ENCODE data around the gene AKT1. TPM values are rescaled to one million over a fixed set of nuclear protein-coding genes. Genes with fewer than 3 reads are reported as not detected.

Gene AKT1
- total and polyA plus RNA-seq, 2 of the 4 experiments (the other 2 are of a cell fraction), result 193 to 221 TPM

GRCh38 chr14:104746071-104746545, 49.4 kb downstream of the AKT1 start:
- peak overlapping the region; percentile 55 for H2AFZ ChIP-seq (replicated peaks; ENCODE audit: low read length, poor library complexity)
- H2AK9ac ChIP-seq (replicated peaks; ENCODE audit: low read depth, low read length, poor library complexity), result peak overlapping the region; percentile 23
- peaks cover 34% of the 10 kb centered on the region for H3K4me1 ChIP-seq (ENCODE audit: control insufficient read depth, insufficient read depth, low read length)
- no peak for TF ChIP-seq NFE2L2 (IDR thresholded peaks at IDR 0.05; ENCODE audit: low read depth, low read length)
- TF ChIP-seq MAFK (IDR thresholded peaks at IDR 0.05; ENCODE audit: low read depth, low read length), result no peak
- TF ChIP-seq, protein P1, sequence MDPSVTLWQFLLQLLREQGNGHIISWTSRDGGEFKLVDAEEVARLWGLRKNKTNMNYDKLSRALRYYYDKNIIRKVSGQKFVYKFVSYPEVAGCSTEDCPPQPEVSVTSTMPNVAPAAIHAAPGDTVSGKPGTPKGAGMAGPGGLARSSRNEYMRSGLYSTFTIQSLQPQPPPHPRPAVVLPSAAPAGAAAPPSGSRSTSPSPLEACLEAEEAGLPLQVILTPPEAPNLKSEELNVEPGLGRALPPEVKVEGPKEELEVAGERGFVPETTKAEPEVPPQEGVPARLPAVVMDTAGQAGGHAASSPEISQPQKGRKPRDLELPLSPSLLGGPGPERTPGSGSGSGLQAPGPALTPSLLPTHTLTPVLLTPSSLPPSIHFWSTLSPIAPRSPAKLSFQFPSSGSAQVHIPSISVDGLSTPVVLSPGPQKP (IDR thresholded peaks at IDR 0.05; ENCODE audit: borderline replicate concordance, low read depth, low read length), result no peak
- no peak for TF ChIP-seq MXI1 (IDR thresholded peaks at IDR 0.05; ENCODE audit: borderline replicate concordance, low read depth, low read length)
- no peak for TF ChIP-seq FOS (IDR thresholded peaks at IDR 0.05; ENCODE audit: low read depth, low read length)
- TF ChIP-seq RCOR1 (IDR thresholded peaks at IDR 0.05; ENCODE audit: insufficient replicate concordance, low read length), result no peak
- TF ChIP-seq, protein P2, sequence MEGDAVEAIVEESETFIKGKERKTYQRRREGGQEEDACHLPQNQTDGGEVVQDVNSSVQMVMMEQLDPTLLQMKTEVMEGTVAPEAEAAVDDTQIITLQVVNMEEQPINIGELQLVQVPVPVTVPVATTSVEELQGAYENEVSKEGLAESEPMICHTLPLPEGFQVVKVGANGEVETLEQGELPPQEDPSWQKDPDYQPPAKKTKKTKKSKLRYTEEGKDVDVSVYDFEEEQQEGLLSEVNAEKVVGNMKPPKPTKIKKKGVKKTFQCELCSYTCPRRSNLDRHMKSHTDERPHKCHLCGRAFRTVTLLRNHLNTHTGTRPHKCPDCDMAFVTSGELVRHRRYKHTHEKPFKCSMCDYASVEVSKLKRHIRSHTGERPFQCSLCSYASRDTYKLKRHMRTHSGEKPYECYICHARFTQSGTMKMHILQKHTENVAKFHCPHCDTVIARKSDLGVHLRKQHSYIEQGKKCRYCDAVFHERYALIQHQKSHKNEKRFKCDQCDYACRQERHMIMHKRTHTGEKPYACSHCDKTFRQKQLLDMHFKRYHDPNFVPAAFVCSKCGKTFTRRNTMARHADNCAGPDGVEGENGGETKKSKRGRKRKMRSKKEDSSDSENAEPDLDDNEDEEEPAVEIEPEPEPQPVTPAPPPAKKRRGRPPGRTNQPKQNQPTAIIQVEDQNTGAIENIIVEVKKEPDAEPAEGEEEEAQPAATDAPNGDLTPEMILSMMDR (conservative IDR thresholded peaks at IDR 0.05; ENCODE audit: low read depth, low read length), result no peak
- no peak for TF ChIP-seq RFX5 (IDR thresholded peaks at IDR 0.05; ENCODE audit: low read depth, low read length)
- TF ChIP-seq USF2 (IDR thresholded peaks at IDR 0.05; ENCODE audit: low read depth, low read length), result no peak; the same call in 1 of the 2 replicates
- no peak for TF ChIP-seq RAD21 (IDR thresholded peaks at IDR 0.05; ENCODE audit: low read length)
- no peak for TF ChIP-seq POLR2A (IDR thresholded peaks at IDR 0.05; ENCODE audit: low read depth, low read length)
- TF ChIP-seq CHD1 (IDR thresholded peaks at IDR 0.05; ENCODE audit: low read depth, low read length), result no peak
- TF ChIP-seq SMC3 (IDR thresholded peaks at IDR 0.05; ENCODE audit: low read depth, low read length), result no peak
- TF ChIP-seq CEBPB (IDR thresholded peaks at IDR 0.05; ENCODE audit: low read depth, low read length), result no peak
- no peak for TF ChIP-seq BHLHE40 (IDR thresholded peaks at IDR 0.05; ENCODE audit: low read depth, low read length)
- no peak for TF ChIP-seq MAZ (IDR thresholded peaks at IDR 0.05; ENCODE audit: borderline replicate concordance, low read depth, low read length)
- no peaks in the 10 kb centered on the region for H4K20me1 ChIP-seq (ENCODE audit: insufficient read depth, low read length)
- H2BK5ac ChIP-seq (ENCODE audit: low read depth, low read length, poor library complexity, severe bottlenecking), result peak overlapping the region; percentile 67
- H2BK20ac ChIP-seq (ENCODE audit: low read depth, low read length), result no peak overlapping the region
- peak overlapping the region; percentile 42; the same call in 1 of the 2 replicates for H2BK120ac ChIP-seq (ENCODE audit: low read depth, low read length)
- no peaks in the 10 kb centered on the region for H3K27me3 ChIP-seq (ENCODE audit: control insufficient read depth, insufficient read depth, low read length)
- H3K4ac ChIP-seq (ENCODE audit: low read depth, low read length), result peak overlapping the region; percentile 15
- no peak for ATAC-seq (ENCODE audit: low read depth)
- ChIA-PET POLR2A (ENCODE audit: unreplicated experiment) (no interaction called here), CTCF (no interaction called here)
- peak overlapping the region; percentile 29; the same call in 1 of the 2 replicates for H4K91ac ChIP-seq (ENCODE audit: insufficient read depth, low read depth, low read length)
- peak overlapping the region; percentile 53; the same call in 1 of the 2 replicates for H3K23ac ChIP-seq (ENCODE audit: low read depth, low read length)
- H2AK5ac ChIP-seq (ENCODE audit: low read depth, low read length), result peak overlapping the region; percentile 25
- H3K4me3 ChIP-seq (ENCODE audit: insufficient read depth, low read depth, low read length), result no peak overlapping the region
- peak overlapping the region; percentile 19; the same call in 1 of the 2 replicates for H3K27ac ChIP-seq (ENCODE audit: insufficient read depth, low read length)
- H3K18ac ChIP-seq (ENCODE audit: low read depth, low read length), result 0 out of 2 replicates have a peak overlapping the region, but pooled peaks have one; percentile 12
- no CpG with 5 or more reads among the region's 13 CpGs for WGBS, 2 experiments (ENCODE audit: extremely low coverage in 2 of 2, insufficient read length in 1 of 2)
- intact Hi-C loops (cut with micrococcal nuclease), result no loop called here
- peak overlapping the region; percentile 27 for H4K5ac ChIP-seq (ENCODE audit: low read depth, low read length)
- dilution Hi-C loops (cut with HindIII; ENCODE audit: low sequenced_read_pairs, unreplicated experiment), result no loop called here
- no peak overlapping the region for H2BK15ac ChIP-seq (ENCODE audit: low read depth, low read length)
- DNase-seq, result no peak
- H3K9me3 ChIP-seq (ENCODE audit: control insufficient read depth, insufficient read depth, low read length), result no peaks in the 10 kb centered on the region
- no peak overlapping the region for H3K4me2 ChIP-seq (ENCODE audit: low read depth, low read length)
- H3K14ac ChIP-seq (replicated peaks; ENCODE audit: low read depth, low read length), result peak overlapping the region; percentile 83; the same call in 1 of the 2 replicates
- H3K56ac ChIP-seq (ENCODE audit: extremely low read depth, insufficient read depth, low read length), result no peak overlapping the region
- no peaks in the 10 kb centered on the region for H3K79me1 ChIP-seq (ENCODE audit: low read depth in 1 of 2, low read length in 2 of 2)
- peaks cover 7% of the 10 kb centered on the region for H3K36me3 ChIP-seq (ENCODE audit: control insufficient read depth, insufficient read depth, low read length)
- no peak overlapping the region for H3K9ac ChIP-seq (ENCODE audit: low read depth, low read length)
- peak overlapping the region; percentile 27 to 57; a peak in 1 of 4 replicates for H4K8ac ChIP-seq (ENCODE audit: low read depth in 2 of 2, low read length in 2 of 2)
- in situ Hi-C loops (cut with MboI; ENCODE audit: low sequenced_read_pairs), result no loop called here
- no TSS peak for BruUV-seq (replicated peaks)
- peaks cover 28% of the 10 kb centered on the region for H3K9me1 ChIP-seq (ENCODE audit: insufficient read depth, low read length)
